Upper lobe of left lung (tissue), 4 donors: ENCODE results near the gene MYO18B.

Experiments used
- POLR2A ChIP-seq, 4 donors: fragments of 450-650 bp; IDR thresholded peaks; one replicate each; pipeline ENCODE4 v1.5.1; 2016 to 2017; ENCODE audit warnings: antibody characterized with exemption in 4 of 4, mild to moderate bottlenecking in 2 of 4
- TF ChIP-seq, protein P1 (sequence below), 6 experiments: fragments of 450-650 bp in 4 of 6; fragments of 200-600 bp in 2 of 6; sonication (generic) in 2 of 6; IDR thresholded peaks; one replicate each; pipeline ENCODE4 v1.5.1; 2016 to 2019; ENCODE audit warnings: antibody characterized with exemption in 6 of 6

DNA sequence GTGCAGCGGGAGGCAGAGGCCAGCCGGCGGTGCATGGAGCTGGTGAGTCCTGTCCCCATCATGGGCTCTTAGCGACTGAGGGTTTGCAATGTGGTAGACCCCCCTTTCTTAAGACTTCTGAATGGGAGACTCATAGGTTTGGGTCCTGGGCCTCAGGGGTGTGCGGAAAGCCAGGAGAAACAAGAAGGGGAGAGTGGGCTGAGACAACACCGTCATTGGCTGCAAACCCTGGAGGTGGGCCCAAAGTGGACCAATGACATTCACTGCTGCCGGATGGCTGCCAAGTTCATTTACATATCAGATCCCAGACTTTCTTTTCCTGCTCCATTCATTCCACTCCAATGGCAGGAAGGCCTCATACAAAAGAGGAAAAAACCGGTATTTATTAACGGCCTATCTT, 213.3 kb downstream of the MYO18B start:
- TF ChIP-seq POLR2A (IDR thresholded peaks at IDR 0.05): no peak
- TF ChIP-seq, protein P1, sequence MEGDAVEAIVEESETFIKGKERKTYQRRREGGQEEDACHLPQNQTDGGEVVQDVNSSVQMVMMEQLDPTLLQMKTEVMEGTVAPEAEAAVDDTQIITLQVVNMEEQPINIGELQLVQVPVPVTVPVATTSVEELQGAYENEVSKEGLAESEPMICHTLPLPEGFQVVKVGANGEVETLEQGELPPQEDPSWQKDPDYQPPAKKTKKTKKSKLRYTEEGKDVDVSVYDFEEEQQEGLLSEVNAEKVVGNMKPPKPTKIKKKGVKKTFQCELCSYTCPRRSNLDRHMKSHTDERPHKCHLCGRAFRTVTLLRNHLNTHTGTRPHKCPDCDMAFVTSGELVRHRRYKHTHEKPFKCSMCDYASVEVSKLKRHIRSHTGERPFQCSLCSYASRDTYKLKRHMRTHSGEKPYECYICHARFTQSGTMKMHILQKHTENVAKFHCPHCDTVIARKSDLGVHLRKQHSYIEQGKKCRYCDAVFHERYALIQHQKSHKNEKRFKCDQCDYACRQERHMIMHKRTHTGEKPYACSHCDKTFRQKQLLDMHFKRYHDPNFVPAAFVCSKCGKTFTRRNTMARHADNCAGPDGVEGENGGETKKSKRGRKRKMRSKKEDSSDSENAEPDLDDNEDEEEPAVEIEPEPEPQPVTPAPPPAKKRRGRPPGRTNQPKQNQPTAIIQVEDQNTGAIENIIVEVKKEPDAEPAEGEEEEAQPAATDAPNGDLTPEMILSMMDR (IDR thresholded peaks at IDR 0.05): no peak
